PC-3 (cell line): ENCODE results near the gene ENOSF1. TPM values are rescaled to one million over a fixed set of nuclear protein-coding genes. Genes with fewer than 3 reads are reported as not detected.

Experiments used
- ATAC-seq: fragments of 200-7000 bp; cut with Tn5 transposase; 2 replicates; pipeline ENCODE4 v1.9.1; 2020; ENCODE audit warnings: mild to moderate bottlenecking, moderate library complexity
- BruUV-seq: library from RNA; stranded (reverse); fragments of 400-500 nt; replicated peaks from 2 replicates; lab custom pipeline; 2021; lab: Mats Ljungman, UMichigan
- CTCF ChIA-PET: fragments of 300-600 bp; sonication (Branson Sonifier 250); formaldehyde crosslinking; loops from one replicate; lab custom pipeline; 2022; ENCODE audit warnings: antibody characterized with exemption; lab: Charles Lee
- POLR2A ChIA-PET: fragments of 300-600 bp; sonication (Branson Sonifier 250); formaldehyde crosslinking; loops from one replicate; lab custom pipeline; 2022; ENCODE audit warnings: antibody characterized with exemption; ENCODE audit not compliant: unreplicated experiment; lab: Charles Lee
- DNase-seq: peaks from one replicate; pipeline ENCODE4 v3.0.0-alpha.2; 2015
- H2AFZ ChIP-seq: fragments of 300-600 bp; sonication (generic); 2 replicates; pipeline ENCODE4 v1.6.0; 2016; ENCODE audit warnings: antibody characterized with exemption, low read length
- H3F3A ChIP-seq: fragments of 300-600 bp; sonication (generic); one replicate; pipeline ENCODE4 v1.6.0; 2017; ENCODE audit warnings: antibody characterized with exemption, low read length, control low read depth, mild to moderate bottlenecking; ENCODE audit not compliant: unreplicated experiment
- H3K27ac ChIP-seq: fragments of 300-600 bp; sonication (generic); 2 replicates; pipeline ENCODE4 v1.5.1; 2016; ENCODE audit warnings: mild to moderate bottlenecking, low read length
- H3K27me3 ChIP-seq: fragments of 300-600 bp; sonication (generic); 2 replicates; pipeline ENCODE4 v1.6.1; 2016; ENCODE audit warnings: low read length, mixed read lengths
- H3K36me3 ChIP-seq: fragments of 300-600 bp; sonication (generic); 2 replicates; pipeline ENCODE4 v1.6.1; 2016; ENCODE audit warnings: low read depth, mixed run types, low read length, mixed read lengths
- H3K4me1 ChIP-seq: fragments of 300-600 bp; sonication (generic); 2 replicates; pipeline ENCODE4 v1.5.1; 2016; ENCODE audit warnings: low read length; ENCODE audit not compliant: insufficient read depth
- H3K4me2 ChIP-seq: fragments of 300-600 bp; sonication (generic); 2 replicates; pipeline ENCODE4 v1.6.0; 2016; ENCODE audit warnings: low read length
- H3K4me3 ChIP-seq: fragments of 300-600 bp; sonication (generic); 2 replicates; pipeline ENCODE4 v1.5.1; 2016; ENCODE audit warnings: mild to moderate bottlenecking, low read length, mixed read lengths
- H3K79me2 ChIP-seq: fragments of 300-600 bp; sonication (generic); 2 replicates; pipeline ENCODE4 v1.6.1; 2017; ENCODE audit warnings: low read length, mixed read lengths
- H3K9ac ChIP-seq: fragments of 300-600 bp; sonication (generic); 2 replicates; pipeline ENCODE4 v1.6.0; 2016; ENCODE audit warnings: mild to moderate bottlenecking, low read length
- H3K9me2 ChIP-seq: fragments of 300-600 bp; sonication (generic); replicated peaks from 2 replicates; pipeline ENCODE4 v1.6.1; 2016; ENCODE audit warnings: mixed run types, low read length, mixed read lengths
- H3K9me3 ChIP-seq: fragments of 300-600 bp; sonication (generic); 2 replicates; pipeline ENCODE4 v1.6.1; 2016; ENCODE audit warnings: low read length, mixed read lengths
- H4K20me1 ChIP-seq: fragments of 300-600 bp; sonication (generic); 2 replicates; pipeline ENCODE4 v1.6.1; 2016; ENCODE audit warnings: low read length, mixed read lengths
- EZH2 ChIP-seq: fragments of 300-600 bp; sonication (generic); IDR thresholded peaks from one replicate; pipeline ENCODE4 v1.6.1; 2017; ENCODE audit warnings: antibody characterized with exemption, mild to moderate bottlenecking, low read length; ENCODE audit not compliant: unreplicated experiment
- EZH2phosphoT487 ChIP-seq: fragments of 300-600 bp; sonication (generic); IDR thresholded peaks from 2 replicates; pipeline ENCODE4 v1.6.1; 2018; ENCODE audit warnings: mild to moderate bottlenecking, antibody characterized with exemption, low read length, borderline replicate concordance
- intact Hi-C: fragments of 100-400 bp; cut with micrococcal nuclease; formaldehyde crosslinking; loops from 2 replicates; pipeline ENCODE4 v1.9.0; 2023
- total RNA-seq: library from RNA; depleted of rRNA; stranded (reverse); fragments of >200 nt; gene quantifications from 2 replicates; pipeline ENCODE4 v1.2.3, GENCODE V29; 2014
- TF ChIP-seq, protein P1 (sequence below): fragments of 300-600 bp; sonication (generic); conservative IDR thresholded peaks from 2 replicates; pipeline ENCODE4 v1.5.1; 2017; ENCODE audit warnings: antibody characterized with exemption, low read depth, mild to moderate bottlenecking, low read length

ENOSF1 gene
- total RNA-seq, 1 experiment from 2014 or later: 44.2 TPM

DNA sequence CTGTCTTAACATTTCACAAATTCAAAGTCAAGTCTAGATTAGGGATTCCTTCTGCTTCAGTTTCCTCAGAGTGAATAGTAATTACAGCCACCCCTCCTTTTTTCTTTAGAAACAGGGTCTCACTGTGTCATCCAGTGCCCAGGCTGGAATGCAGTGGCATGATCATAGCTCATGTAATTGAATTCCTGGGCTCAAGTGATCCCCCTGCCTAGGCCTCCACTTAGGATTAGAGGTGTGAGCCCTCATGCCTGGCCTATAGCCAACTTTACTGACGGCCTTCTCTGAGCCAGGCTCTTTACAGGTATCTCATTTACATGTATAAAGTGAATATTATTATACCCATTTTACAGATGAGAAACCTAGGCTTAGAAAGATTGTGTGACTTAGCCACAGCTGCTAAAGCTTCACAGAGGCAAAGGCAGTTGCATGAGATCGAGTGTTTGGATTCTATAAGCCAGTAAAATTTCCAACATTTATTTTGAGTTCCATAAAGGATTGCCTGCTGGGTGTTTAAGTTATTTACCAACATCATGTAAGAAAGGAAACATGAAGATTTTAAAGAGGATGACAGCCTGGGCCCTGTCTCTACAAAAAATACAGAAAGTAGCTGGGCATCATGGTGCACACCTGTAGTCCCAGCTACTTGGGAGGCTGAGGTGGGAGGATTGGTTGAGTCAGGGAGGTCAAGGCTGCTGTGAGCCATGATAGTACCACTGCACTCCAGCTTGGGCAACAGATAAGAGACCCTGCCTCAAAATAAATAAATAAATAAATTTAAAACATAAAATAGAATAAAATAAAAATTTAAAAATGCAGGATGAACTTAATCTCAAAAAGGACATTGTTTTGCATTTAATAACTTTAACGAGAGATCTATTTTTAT, 1.8 kb downstream of the ENOSF1 start:
- peak overlapping the region; percentile 80 for H3K4me3 ChIP-seq
- H2AFZ ChIP-seq: no peak overlapping the region
- peak overlapping the region; percentile 89 for H3K4me2 ChIP-seq
- no peak for ATAC-seq
- H3K27me3 ChIP-seq: no peaks in the 10 kb centered on the region
- H3K9ac ChIP-seq: peak overlapping the region; percentile 92
- H3K79me2 ChIP-seq: peaks cover 43% of the 10 kb centered on the region
- POLR2A ChIA-PET: no interaction called here
- BruUV-seq: no TSS peak
- H4K20me1 ChIP-seq: no peaks in the 10 kb centered on the region
- CTCF ChIA-PET: no interaction called here
- H3K36me3 ChIP-seq: peaks cover 3% of the 10 kb centered on the region; the same call in 1 of the 2 replicates
- H3K4me1 ChIP-seq: peaks cover 13% of the 10 kb centered on the region
- no peaks in the 10 kb centered on the region for H3K9me2 ChIP-seq
- no peaks in the 10 kb centered on the region for H3F3A ChIP-seq
- DNase-seq: no peak
- TF ChIP-seq EZH2phosphoT487: no peak
- no peak for TF ChIP-seq EZH2
- TF ChIP-seq, protein P1, sequence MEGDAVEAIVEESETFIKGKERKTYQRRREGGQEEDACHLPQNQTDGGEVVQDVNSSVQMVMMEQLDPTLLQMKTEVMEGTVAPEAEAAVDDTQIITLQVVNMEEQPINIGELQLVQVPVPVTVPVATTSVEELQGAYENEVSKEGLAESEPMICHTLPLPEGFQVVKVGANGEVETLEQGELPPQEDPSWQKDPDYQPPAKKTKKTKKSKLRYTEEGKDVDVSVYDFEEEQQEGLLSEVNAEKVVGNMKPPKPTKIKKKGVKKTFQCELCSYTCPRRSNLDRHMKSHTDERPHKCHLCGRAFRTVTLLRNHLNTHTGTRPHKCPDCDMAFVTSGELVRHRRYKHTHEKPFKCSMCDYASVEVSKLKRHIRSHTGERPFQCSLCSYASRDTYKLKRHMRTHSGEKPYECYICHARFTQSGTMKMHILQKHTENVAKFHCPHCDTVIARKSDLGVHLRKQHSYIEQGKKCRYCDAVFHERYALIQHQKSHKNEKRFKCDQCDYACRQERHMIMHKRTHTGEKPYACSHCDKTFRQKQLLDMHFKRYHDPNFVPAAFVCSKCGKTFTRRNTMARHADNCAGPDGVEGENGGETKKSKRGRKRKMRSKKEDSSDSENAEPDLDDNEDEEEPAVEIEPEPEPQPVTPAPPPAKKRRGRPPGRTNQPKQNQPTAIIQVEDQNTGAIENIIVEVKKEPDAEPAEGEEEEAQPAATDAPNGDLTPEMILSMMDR: no peak
- no peaks in the 10 kb centered on the region for H3K9me3 ChIP-seq
- no peak overlapping the region for H3K27ac ChIP-seq
- intact Hi-C loops: loop anchor here (1.0 kb wide), 1 partner anchor 7 kb away; no protein-coding TSS in a partner anchor

DNA sequence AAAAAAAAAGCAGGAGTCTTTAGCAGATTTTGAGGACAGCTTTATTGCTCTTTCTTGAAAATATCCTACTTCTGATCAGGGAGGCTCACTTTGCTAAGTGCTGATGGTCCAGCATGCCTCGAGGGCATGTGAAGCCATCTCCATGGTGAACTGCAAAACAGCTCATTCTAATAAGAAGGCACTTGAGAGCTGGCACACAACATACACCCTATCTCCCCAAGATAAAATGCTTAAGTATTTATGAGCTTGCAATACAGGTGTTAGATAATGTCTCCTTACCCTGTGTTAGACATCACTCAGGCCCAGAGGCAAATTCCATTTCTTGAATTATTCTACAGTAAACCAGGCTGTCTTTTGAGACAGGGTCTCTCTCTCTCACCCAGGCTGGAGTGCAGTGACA, 2.7 kb downstream of the ENOSF1 start:
- Histone ChIP-seq H3K27ac (no peak overlapping the region), H3K4me3 (no peak overlapping the region), H3K36me3 (peaks cover 7% of the 10 kb centered on the region), H2AFZ (no peak overlapping the region), H3K4me2 (no peak overlapping the region), H3K9me2 (no peaks in the 10 kb centered on the region), H4K20me1 (no peaks in the 10 kb centered on the region), H3K27me3 (no peaks in the 10 kb centered on the region), H3K79me2 (peaks cover 43% of the 10 kb centered on the region), H3K4me1 (peaks cover 10% of the 10 kb centered on the region), H3F3A (no peaks in the 10 kb centered on the region), H3K9me3 (no peaks in the 10 kb centered on the region), H3K9ac (no peak overlapping the region)
- DNase-seq (peak; percentile 4), ATAC-seq (no peak)
- ChIA-PET POLR2A (no interaction called here), CTCF (no interaction called here)
- BruUV-seq: no TSS peak
- TF ChIP-seq EZH2phosphoT487: no peak
- no peak for TF ChIP-seq EZH2
- TF ChIP-seq, protein P1: no peak
- intact Hi-C loops: loop anchor here (10.0 kb wide), 1 partner anchor 55 kb away; the partner anchor contains the start of gene TYMS

DNA sequence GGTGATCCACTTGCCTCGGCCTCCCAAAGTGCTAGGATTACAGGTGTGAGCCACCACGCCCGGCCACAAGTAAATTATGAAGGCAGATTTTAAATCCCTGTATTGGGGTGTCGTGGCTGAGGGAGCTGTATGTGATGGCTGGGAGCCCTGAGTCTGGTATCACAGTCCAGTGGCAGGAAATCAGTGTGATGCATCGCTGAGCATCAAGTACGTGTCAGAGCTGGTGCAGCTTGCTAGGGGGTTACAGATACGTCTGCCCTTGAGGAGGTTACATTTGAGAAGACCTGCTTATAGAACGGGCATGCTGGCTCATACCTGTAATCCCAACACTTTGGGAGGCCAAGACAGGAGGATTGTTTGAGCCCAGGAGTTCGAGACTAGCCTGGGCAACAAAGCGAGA, 4.3 kb downstream of the ENOSF1 start:
- intact Hi-C loops: loop anchor here (10.0 kb wide), 1 partner anchor 53 kb away; the partner anchor contains the start of gene TYMS
- Histone ChIP-seq H3K27me3 (no peaks in the 10 kb centered on the region), H3K4me1 (peaks cover 24% of the 10 kb centered on the region), H3K9me3 (no peaks in the 10 kb centered on the region), H3K4me3 (no peak overlapping the region), H2AFZ (no peak overlapping the region), H3K9ac (no peak overlapping the region), H3K9me2 (no peaks in the 10 kb centered on the region), H3K27ac (no peak overlapping the region), H3K4me2 (no peak overlapping the region), H3K79me2 (peaks cover 43% of the 10 kb centered on the region), H4K20me1 (no peaks in the 10 kb centered on the region; the same call in 1 of the 2 replicates), H3K36me3 (peaks cover 8% of the 10 kb centered on the region), H3F3A (peaks cover 8% of the 10 kb centered on the region)
- CTCF ChIA-PET: no interaction called here
- TF ChIP-seq, protein P1: no peak
- TF ChIP-seq EZH2: no peak
- TF ChIP-seq EZH2phosphoT487: no peak
- no peak for ATAC-seq
- no peak for DNase-seq
- POLR2A ChIA-PET: no interaction called here
- BruUV-seq: no TSS peak
